Measurements from ENCODE around the gene ADIPOR2.
"Not testable (repeated sequence)": the region's sequence is repeated elsewhere in the genome, so short reads cannot be mapped to it uniquely, and the experiment has no call there.

ADIPOR2 gene

DNA sequence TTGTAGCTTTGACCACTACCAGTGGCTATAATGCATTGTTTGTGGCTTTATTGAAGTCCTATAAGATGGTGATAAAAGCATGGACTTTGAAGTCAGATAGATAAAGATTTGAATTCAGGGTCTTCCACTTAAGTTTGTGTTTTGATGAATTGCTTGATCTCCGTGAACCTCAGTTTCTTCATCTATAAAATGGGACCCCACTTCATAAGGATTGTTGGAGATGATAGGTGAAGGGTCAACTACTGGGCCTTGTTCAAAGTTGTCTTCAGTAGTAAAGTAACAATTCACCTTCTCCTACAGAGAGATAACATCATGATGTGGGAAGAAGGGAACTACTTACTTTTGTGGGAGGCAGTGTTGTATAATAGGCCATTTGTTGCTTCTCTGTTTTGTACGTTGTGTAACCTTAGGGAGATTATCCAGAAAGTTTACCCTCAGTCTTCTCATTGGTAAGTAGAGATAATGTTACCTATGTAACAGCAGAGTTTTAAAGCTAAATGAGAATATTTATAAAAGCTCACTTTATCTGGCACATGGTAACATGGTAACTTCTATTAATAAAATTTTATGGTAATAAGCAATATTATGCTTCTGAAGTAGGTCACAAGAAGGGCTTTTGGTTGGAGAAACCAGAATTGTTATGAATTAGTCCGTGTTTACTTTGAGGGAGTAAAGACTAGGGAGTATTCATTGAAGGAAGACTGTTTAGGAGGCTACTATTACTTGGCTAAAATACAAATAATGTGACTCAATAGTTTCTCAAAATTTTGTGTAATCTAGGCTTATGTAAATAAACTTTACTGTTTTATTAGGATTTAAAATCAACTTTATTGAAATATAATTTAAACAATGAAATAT, 15.1 kb downstream of the ADIPOR2 start:
- DNase-seq: no peak

DNA sequence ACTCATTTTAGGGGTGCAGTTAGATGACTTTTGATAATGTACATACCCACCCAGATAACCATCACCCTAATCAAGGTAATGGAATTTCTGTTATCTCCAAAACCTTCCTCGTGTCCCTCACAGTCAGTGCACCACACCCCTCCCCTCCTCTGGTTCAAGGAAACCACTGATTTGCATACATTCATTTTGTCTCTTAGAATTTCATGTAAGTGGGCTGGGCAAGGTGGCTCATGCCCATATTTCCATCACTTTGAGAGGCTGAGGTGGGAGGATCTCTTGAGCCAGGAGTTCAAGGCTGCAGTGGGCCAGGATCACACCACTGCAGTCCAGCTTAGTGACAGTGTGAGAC, 15.7 kb downstream of the ADIPOR2 start:
- no peak for DNase-seq

DNA sequence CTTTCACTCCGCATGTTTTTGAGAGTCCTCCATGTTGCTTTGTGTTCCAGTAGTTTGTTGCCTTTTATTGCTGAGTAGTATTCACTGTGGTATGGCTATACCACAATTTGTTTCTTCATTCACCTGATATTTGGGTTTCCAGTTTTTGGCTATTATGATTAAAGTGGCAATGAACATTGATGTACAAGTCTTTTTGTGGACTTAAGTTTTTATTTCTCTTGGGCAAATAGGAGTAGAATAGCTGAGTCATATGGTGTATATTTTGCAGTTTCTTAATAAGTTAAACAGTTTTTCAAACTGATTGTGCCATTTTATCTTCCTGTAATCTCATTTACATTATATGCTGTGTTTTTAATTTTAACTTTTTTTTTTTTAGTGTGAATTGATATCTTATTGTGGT, 16.2 kb downstream of the ADIPOR2 start:
- no peak for DNase-seq

DNA sequence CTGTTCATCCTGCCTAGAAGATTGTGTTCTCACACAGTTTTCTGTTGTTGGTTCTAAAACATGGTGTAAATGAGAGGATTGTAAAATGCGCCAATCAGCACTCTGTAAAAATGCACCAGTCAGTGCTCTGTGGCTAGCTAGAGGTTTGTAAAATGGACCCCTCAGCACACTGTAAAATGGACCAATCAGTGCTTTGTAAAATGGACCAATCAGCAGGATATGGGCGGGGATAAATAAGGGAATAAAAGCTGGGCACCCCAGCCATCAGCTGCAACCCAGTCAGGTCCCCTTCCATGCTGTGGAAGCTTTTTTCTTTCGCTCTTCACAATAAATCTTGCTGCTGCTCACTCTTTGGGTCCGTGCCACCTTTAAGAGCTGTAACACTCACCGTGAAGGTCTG, 19.1 kb downstream of the ADIPOR2 start:
- DNase-seq: not testable (repeated sequence)

DNA sequence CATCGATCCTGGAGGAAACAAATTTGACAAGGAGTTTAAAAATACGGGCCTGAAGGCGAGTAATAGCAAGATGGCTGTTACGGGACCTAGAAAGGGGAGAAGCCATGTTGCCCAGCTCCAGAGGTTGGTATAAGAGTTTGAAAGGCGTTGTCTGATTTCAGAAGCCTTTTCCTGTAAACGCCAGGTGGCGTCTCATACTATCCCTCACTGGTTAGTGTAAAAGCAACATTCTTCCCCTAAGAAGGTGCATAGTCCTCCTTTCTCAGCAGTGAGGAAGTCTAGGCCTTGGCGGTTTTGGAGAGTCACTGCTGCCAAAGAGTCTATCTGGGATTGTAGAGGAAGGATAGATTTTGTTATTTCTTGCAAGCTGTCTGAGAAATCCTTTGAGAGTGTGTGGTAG, 20.0 kb downstream of the ADIPOR2 start:
- DNase-seq: not testable (repeated sequence)

DNA sequence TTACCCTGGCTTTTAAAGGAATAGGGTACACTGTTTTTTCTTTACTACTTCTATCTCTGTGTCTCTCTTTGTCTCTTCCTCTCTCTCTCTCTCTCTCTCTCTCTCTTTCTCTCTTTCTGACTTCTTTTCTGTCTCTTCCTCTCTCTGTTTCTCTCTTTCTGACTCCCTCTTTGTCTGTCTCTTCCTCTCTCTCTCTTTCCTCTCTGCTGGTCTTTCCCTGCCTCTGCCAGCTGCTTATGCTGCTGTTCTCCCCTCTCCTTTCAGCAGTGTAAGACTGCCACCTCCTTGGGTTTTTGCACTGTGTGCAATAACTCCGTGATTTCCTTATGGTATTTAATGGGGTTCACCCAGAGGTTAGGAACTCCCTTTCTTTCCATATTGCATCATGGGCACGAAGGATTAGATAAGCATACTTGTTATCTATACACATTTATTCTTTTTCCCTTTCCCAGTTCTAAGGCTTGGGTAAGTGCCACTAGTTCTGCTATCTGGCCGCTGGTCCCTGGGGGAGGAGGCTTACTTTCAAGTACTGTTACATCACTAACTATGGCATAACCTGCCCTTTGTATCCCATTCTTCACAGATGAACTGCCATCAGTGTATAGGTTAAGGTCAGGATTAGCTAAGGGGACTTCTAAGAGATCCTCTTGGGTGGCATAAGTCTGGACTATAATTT, 20.8 kb downstream of the ADIPOR2 start:
- not testable (repeated sequence) for DNase-seq

DNA sequence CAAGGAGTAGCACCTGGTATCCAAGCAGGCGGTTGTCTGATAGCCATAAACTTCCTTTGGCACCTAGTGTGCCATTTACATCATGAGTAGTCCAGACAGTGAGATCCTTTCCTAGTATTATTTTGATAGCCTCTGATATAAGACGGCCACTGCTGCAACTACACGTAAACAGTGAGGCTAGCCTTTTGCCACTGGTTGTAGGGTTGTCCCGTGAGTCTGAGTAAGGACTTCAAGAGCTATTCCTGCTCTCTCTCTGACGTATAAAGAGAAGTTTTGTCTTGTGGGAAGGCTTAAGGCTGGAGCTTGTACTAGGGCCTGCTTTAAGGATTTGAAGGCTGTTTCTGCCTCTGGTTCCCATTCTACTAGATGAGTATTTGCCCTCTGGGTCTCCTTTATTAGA, 21.4 kb downstream of the ADIPOR2 start:
- DNase-seq: not testable (repeated sequence)

DNA sequence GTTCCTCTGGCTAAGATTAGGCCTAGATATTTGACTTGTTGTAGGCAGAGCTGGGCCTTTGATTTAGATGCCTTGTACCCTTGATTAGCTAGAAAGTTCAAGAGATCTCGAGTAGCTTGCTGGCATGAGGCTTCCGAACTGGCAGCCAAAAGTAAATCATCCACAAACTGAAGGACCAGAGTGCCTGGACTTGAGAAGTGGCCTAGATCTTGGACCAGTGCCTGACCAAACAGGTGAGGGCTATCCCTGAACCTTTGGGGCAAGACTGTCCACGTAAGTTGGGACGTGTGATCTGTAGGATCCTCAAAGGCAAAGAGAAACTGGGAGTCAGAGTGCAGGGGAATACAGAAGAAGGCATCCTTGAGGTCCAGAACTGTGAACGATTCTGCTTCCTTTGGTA, 22.0 kb downstream of the ADIPOR2 start:
- not testable (repeated sequence) for DNase-seq

DNA sequence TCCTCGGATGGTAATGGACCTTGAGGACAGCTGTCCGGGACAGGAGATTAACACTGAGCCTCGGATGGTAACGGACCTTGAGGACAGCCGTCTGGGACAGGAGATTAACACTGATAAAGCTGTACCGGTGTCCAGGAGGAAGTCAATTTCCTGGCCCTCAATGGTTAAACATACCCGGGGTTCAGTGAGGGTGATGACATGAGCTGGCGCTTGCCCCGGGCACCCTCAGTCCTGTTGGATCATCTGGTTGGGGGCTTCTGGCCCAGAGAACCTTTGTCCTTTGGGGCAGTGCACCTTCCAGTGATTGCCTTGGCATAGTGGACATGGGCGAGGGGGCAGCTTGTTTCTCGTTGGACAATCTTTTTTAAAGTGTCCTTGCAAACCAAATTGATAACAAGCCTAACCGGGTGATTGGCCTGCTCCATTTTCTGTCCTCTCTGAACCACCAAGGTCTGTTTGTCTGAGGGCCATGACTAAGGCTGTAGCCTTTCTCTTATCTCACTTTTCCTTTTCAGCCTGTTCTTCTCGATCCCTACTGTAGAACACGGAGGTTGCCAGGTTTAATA, 23.0 kb downstream of the ADIPOR2 start:
- DNase-seq: not testable (repeated sequence)

DNA sequence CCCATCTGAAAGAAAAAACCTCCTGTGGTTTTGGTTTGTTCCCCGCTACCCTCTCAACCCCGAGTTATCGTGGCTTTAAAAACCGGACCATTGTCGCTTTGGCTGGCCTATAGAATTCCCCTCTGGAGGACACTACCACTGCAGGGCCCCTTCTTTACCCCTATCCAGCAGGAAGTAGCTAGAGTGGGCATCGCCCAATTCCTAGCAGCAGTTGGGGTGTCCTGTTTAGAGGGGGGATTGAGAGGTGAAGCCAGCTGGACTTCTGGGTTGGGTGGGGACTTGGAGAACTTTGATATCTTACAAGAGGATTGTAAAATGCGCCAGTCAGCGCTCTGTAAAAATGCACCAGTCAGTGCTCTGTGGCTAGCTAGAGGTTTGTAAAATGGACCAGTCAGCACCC, 24.6 kb downstream of the ADIPOR2 start:
- DNase-seq: not testable (repeated sequence)

DNA sequence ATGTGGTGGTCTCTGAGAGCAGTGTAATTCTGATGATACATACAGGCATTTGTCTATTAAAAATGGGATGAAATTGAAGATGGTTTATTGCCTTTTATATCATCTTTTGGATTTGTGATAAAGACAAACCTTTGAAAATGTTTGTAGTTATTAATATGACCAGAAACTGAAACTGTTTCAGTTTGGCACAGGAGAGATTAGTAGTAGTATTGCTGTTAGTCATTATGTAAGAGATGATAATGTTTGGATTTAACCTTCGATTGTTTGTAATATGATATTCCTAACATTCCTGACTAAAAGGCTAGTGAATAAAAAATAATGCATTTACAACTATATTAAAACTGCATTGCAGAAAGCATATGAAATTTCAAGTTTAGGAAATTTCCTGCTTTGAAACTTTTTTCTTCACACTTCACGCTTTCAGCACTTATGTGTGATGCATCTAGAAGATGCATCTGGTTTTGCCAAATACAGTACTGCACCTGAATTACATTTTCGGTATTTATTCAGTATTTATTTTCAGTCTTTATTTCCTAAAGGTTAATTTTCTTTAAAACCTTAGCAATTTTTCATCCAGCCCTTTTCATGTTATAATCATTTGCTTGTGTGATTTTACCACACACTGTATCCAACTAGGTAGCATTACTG, 25.5 kb downstream of the ADIPOR2 start:
- DNase-seq: no peak

DNA sequence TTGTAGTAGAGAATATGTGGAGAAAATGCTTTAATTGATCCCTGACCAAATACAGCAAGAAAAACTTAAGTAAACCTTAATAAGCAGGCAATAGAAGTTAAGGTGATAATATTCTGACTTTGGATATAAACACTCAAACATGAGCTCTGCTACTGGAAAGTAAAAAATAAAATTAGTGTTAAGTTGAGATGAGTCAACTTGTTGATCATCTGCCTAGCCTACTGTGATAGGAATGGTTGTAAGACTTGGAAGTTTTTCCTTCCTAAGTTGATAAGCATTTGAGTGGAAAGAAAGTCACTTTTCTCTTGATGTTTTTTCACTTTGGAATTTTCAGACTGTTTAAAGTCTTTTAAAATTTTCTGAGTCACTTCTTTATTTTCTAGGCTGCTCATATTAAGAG, 26.0 kb downstream of the ADIPOR2 start:
- no peak for DNase-seq

DNA sequence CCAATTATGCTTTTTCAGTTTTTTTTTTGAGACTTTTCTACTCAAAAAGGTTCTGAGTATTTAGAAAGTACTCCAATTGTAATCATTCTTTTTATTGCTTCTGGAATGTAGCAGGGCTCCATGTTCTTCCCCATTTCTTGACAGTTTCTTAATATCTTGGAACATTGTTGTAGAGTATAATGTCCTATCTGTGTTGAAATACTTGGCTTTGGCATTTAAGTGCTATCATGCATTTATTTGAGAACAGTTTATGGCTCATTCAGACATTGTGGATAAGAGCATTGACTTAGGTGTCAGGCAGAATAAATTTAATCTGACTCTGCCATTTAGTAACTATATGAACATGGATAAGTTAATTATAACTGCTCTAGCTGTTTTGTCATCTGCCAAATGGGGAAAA, 28.3 kb downstream of the ADIPOR2 start:
- no peak for DNase-seq

DNA sequence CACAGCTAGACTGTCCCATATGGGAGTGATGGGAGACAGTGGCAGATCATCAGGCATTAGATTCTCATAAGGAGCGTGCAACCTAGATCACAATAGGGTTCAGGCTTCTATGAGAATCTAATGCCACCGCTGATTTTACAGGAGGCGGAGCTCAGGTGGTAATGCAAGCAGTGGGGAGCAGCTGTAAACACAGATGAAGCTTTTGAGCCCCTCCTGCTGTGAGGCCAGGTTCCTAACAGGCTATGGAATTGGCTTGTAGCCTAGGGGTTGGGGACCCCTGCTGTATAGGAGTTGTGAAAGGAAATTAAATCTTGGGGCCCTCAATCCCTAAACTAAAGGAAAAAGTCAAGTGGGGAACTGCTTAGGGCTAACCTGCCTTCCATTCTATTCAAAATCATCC, 29.6 kb downstream of the ADIPOR2 start:
- DNase-seq: no peak

DNA sequence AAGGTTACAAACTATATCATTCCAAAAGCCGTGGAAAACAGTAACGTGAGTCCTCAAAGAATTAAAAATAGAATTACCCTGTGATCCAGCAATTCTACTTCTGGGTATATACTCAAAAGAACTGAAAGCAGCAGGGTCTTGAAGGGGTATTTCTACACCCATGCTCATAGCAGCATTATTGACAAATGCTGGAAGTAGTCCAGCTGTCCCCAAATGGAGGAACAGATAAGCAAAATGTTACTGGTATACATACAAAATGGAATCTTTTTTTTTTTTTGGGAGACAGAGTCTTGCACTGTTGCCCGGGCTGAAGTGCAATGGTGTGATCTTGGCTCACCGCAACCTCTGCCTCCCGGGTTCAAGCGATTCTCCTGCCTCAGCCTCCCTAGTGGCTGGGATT, 32.9 kb downstream of the ADIPOR2 start:
- DNase-seq: no peak

DNA sequence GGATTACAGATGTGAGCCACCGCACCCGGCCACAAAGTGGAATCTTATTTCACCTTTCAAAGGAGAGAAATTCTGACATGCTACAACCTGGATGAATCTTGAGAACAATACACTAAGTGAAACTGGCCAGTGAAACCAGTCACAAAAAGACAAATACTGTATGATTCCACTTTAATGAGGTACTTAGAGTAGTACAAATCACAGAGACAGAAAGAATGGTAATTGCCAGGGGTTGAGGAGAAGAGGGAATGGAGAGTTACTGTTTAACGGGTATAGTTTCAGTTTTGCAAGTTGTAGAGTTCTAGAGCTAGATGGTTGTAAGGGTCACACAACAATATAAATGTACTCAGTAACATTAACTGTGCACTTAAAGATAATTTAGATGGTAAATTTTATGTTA, 33.4 kb downstream of the ADIPOR2 start:
- DNase-seq: no peak

DNA sequence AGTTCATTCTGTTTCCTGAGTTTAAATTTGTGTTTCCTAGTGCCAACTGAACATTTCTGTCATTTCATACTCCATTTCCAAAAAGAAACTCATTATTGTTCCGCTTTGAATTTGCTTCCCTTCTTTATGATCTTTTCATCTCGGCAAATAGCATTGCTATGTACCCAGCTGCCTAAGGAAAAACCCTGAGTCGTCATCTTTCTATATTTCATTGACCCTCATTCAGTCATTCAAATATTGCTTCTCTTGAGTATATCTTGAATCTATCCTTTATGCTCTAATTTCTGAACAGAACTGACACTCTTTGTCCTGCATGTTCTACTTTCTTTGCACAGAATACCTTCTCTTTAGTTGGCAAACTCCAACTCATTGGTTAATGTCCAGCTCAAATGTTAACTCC, 35.9 kb downstream of the ADIPOR2 start:
- no peak for DNase-seq

DNA sequence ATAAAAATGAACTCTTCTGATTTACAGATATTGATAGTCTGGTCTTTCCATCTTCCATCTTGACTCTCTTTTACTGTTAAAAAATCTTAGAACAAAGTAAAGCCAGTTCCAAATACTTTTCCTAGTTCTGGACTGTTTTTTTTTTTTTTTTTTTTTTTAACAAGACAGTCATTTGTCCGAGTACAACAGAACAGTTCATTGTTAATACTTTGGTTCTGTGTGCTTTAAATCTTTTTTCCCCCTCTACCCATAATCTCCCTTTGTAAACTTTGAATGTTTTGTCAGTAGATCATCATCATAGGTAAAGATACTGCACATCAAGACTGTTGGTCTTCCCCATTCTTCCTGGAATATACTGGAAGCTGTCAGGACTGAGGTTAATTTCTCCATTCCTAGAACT, 38.0 kb downstream of the ADIPOR2 start:
- DNase-seq: no peak

DNA sequence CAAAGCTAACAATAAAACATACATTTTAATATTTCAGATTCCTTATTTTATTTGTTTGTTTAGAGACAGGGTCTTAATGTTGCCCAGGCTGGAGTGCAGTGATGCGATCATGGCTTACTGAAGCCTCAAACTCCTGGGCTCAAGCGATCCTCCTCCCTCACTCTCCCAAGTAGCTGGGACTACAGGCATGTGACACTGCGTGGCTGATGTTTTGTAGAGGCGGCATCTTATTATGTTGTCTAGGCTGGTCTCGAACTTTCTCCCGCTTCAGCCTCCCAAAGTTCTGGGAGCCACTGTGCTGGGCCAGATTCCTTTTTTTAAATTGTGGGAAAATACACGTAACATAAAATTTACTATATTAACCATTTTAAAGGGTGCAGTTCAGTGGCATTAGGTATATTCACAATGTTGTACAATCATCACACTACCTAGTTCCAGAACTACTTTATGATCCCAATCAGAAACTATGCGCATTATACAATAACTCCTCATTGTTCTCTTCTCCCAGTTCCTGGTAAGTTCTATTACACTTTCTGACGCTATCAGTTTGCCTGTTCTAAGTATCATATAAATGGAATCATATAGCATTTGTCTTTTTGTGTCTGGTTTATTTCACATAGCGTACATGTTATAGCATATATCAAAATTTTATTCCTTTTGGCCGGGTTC, 40.3 kb downstream of the ADIPOR2 start:
- no peak for DNase-seq

DNA sequence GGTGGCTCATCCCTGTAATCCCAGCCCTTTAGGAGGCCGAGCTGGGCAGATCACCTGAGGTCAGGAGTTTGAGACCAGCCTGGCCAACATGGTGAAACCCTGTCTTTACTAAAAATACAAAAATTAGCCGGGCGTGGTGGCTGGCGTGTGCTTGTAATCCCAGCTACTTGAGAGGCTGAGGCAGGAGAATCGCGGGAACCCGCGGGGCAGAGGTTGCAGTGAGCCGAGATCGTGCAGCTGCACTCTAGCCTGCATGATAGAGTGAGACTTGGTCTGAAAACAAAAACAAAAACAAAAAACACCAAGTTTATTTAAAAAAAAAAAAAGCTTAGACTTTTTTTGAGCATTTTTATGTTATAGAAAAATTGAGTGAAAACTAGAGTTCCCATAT, 40.8 kb downstream of the ADIPOR2 start:
- DNase-seq: not testable (repeated sequence)

DNA sequence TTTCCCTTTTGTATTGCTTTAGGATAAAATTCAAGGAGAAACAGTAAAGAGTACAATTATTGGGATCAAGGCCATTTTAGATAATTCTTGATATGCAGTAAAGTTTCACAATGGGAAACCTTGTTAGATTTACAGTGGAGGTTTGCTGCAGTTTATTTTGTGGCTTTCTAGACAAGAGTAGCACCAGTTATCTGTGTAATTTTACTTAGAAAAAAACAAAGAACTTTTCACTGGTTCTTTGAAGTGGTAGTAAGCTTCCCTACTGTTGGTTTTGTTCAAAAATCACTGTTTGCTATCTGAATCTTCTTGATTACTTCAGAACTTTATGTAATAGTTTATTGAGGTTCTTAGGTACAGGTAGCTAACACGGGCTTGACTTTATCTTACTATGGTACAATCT, 42.0 kb downstream of the ADIPOR2 start:
- no peak for DNase-seq

DNA sequence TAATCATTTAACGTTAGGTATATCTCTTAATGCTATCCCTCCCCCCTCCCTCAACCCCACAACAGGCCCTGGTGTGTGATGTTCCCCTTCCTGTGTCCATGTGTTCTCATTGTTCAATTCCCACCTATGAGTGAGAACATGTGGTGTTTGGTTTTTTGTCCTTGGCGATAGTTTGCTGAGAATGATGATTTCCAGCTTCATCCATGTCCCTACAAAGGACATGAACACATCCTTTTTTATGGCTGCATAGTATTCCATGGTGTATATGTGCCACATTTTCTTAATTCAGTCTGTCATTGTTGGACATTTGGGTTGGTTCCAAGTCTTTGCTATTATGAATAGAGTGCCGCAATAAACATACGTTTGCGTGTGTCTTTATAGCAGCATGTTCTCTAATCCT, 42.8 kb downstream of the ADIPOR2 start:
- not testable (repeated sequence) for DNase-seq

All from fibroblast of skin of abdomen (primary cell).